ENCODE measurements around the gene SEC22A.

SEC22A gene

DNA sequence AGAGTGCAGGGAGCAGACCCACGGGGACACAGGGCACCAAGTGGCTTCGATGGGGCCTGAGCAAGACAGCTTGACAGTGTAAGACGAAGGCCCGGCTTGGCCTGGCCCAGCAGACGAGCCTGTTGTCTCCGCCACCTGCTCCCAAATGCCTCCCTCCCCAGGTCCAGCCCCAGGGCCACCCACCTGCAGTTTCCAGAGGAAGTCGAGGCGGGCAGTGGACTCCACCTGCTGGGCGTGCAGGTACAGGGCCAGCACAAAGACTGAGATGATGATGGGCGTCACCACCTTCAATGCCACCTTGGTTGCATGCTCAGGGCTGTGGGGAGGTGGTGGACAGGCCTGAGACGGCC is 94.1 kb downstream of the SEC22A start:
- no peak overlapping the region for H2BK5ac ChIP-seq (ENCODE audit: low read length)
- H3K9me3 ChIP-seq (replicated peaks in 1 of 2; ENCODE audit: control insufficient read depth in 2 of 2, insufficient read depth in 1 of 2, low read depth in 1 of 2, low read length in 2 of 2), result no peaks in the 10 kb centered on the region
- H2AFZ ChIP-seq (ENCODE audit: low read length), result no peak overlapping the region
- no peak overlapping the region for H4K8ac ChIP-seq (ENCODE audit: low read depth, low read length)
- H3K23ac ChIP-seq (ENCODE audit: low read depth, low read length, poor library complexity), result peak overlapping the region; percentile 76
- peak overlapping the region; percentile 51 for H2AK5ac ChIP-seq (ENCODE audit: low read depth, low read length)
- H3K4me1 ChIP-seq (ENCODE audit: control insufficient read depth in 2 of 2, insufficient read depth in 1 of 2, low read depth in 1 of 2, low read length in 2 of 2), result no peaks in the 10 kb centered on the region
- no peak overlapping the region for H3K4me2 ChIP-seq (ENCODE audit: insufficient read depth, low read length, poor library complexity, severe bottlenecking)
- no peak overlapping the region for H3K4ac ChIP-seq (ENCODE audit: low read length)
- H3K18ac ChIP-seq (ENCODE audit: low read length), result no peak overlapping the region
- no peaks in the 10 kb centered on the region for H3K36me3 ChIP-seq (replicated peaks in 1 of 2; ENCODE audit: control insufficient read depth in 2 of 2, insufficient read depth in 2 of 2, low read length in 2 of 2)
- no peak overlapping the region for H2BK15ac ChIP-seq (ENCODE audit: low read length)
- no peak overlapping the region for H3K9ac ChIP-seq (ENCODE audit: low read depth, low read length, poor library complexity)
- H2BK12ac ChIP-seq (ENCODE audit: low read length), result no peak overlapping the region
- H3K27me3 ChIP-seq (ENCODE audit: control insufficient read depth in 3 of 3, insufficient read depth in 3 of 3, low read depth in 1 of 3, low read length in 3 of 3), result peaks cover 0 to 25% (median 0%) of the 10 kb centered on the region in 3 experiments
- no peak overlapping the region for H2BK120ac ChIP-seq (ENCODE audit: low read depth, low read length)
- no CpG with 5 or more reads among the region's 11 CpGs for WGBS, 2 donors (ENCODE audit: extremely low coverage in 2 of 2, insufficient read length in 2 of 2, insufficient replicate concordance in 1 of 2)
- no peak overlapping the region for H3K14ac ChIP-seq (ENCODE audit: low read length)
- no peak for DNase-seq (ENCODE audit: low spot score)
- peaks cover 2% of the 10 kb centered on the region for H3K79me1 ChIP-seq (ENCODE audit: low read depth, low read length)
- H3K27ac ChIP-seq (replicated peaks; ENCODE audit: low read length), result no peak overlapping the region
- no peak overlapping the region for H3K4me3 ChIP-seq (ENCODE audit: low read length in 2 of 2)
- H4K91ac ChIP-seq (ENCODE audit: low read depth, low read length, poor library complexity), result no peak overlapping the region

DNA sequence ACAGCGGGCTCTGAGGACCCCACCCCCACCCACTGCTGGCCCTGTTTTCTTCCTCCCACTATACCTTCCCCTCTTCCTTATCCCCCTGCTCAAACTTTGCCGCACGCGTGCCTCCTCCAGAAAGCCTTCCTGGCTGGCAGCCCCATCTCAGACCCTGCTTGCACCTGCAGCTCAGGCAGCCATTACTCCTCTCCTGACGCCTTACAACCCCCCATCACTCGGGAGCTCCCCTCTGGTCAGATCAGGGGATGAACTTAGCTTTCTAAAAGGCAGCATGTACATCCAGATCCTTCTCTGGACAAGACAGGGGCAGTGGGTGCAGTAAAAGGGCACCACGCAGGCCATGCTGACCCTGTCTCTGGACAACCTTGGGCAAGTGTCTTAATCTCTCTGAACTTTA is 94.5 kb downstream of the SEC22A start:
- Histone ChIP-seq H3K4me2 (ENCODE audit: insufficient read depth, low read length, poor library complexity, severe bottlenecking) (no peak overlapping the region), H3K4me1 (ENCODE audit: control insufficient read depth in 2 of 2, insufficient read depth in 1 of 2, low read depth in 1 of 2, low read length in 2 of 2) (no peaks in the 10 kb centered on the region), H4K8ac (ENCODE audit: low read depth, low read length) (no peak overlapping the region), H2AFZ (ENCODE audit: low read length) (no peak overlapping the region), H3K79me1 (ENCODE audit: low read depth, low read length) (peaks cover 2% of the 10 kb centered on the region), H3K27me3 (ENCODE audit: control insufficient read depth in 3 of 3, insufficient read depth in 3 of 3, low read depth in 1 of 3, low read length in 3 of 3) (peaks cover 0 to 25% (median 0%) of the 10 kb centered on the region in 3 experiments), H2BK120ac (ENCODE audit: low read depth, low read length) (no peak overlapping the region), H3K9ac (ENCODE audit: low read depth, low read length, poor library complexity) (no peak overlapping the region), H3K4ac (ENCODE audit: low read length) (no peak overlapping the region), H3K27ac (replicated peaks; ENCODE audit: low read length) (no peak overlapping the region), H2AK5ac (ENCODE audit: low read depth, low read length) (peak overlapping the region; percentile 51), H3K9me3 (replicated peaks in 1 of 2; ENCODE audit: control insufficient read depth in 2 of 2, insufficient read depth in 1 of 2, low read depth in 1 of 2, low read length in 2 of 2) (no peaks in the 10 kb centered on the region), H3K14ac (ENCODE audit: low read length) (no peak overlapping the region), H2BK15ac (ENCODE audit: low read length) (no peak overlapping the region), H2BK12ac (ENCODE audit: low read length) (no peak overlapping the region), H3K23ac (ENCODE audit: low read depth, low read length, poor library complexity) (peak overlapping the region; percentile 76), H3K4me3 (ENCODE audit: low read length in 2 of 2) (no peak overlapping the region), H3K36me3 (replicated peaks in 1 of 2; ENCODE audit: control insufficient read depth in 2 of 2, insufficient read depth in 2 of 2, low read length in 2 of 2) (no peaks in the 10 kb centered on the region), H3K18ac (ENCODE audit: low read length) (no peak overlapping the region), H2BK5ac (ENCODE audit: low read length) (no peak overlapping the region), H4K91ac (ENCODE audit: low read depth, low read length, poor library complexity) (no peak overlapping the region)
- no CpG with 5 or more reads among the region's 7 CpGs for WGBS, 2 donors (ENCODE audit: extremely low coverage in 2 of 2, insufficient read length in 2 of 2, insufficient replicate concordance in 1 of 2)
- DNase-seq (ENCODE audit: low spot score), result no peak

DNA sequence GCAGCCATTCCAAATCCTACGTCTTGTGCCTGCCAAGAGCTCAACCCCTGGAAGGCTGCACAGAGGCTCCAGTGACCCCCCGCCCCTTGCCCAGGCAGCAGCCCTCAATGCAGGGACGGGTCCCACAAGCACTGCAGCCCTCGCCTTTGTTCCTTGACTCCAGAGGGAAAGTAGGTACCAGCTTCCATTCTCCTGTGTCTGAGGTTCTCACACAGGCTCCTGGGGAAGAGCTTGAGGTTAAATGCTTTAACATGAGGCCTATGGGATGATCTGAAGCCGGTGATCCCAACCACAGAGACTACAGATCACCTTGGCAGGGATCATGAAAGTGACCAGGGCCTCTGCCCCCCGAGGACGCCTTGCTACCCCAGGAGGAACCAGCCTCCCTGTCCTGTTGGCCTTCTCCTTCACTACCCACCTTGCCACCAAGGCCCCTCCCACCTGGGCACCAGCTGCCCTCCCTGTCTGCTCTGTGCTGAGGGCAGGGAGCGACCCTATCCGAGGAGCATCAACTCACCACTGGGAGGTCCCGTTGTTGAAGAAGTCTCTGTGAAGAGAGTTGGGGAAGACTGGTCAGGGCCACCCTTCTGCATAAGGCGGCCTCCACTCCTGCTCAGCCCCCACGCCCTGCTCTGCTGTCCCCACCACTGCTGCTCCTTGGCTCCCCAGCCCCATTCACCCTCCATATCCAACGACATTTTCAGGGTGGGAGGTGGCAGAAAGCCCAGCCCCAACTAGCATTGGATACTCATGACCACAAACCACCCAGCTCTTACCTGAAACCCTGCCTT is 95.3 kb downstream of the SEC22A start:
- no peak overlapping the region for H3K4ac ChIP-seq (ENCODE audit: low read length)
- no peak overlapping the region for H4K91ac ChIP-seq (ENCODE audit: low read depth, low read length, poor library complexity)
- peak overlapping the region; percentile 77 for H2AK5ac ChIP-seq (ENCODE audit: low read depth, low read length)
- no peak overlapping the region for H2BK120ac ChIP-seq (ENCODE audit: low read depth, low read length)
- peak overlapping the region in 1 of 2 donors; percentile 3 for H3K4me3 ChIP-seq (ENCODE audit: low read length in 2 of 2)
- no peak overlapping the region for H2BK12ac ChIP-seq (ENCODE audit: low read length)
- H3K27me3 ChIP-seq (ENCODE audit: control insufficient read depth in 3 of 3, insufficient read depth in 3 of 3, low read depth in 1 of 3, low read length in 3 of 3), result peaks cover 0 to 25% (median 0%) of the 10 kb centered on the region in 3 experiments
- no peak overlapping the region for H2AFZ ChIP-seq (ENCODE audit: low read length)
- WGBS, 2 donors (ENCODE audit: extremely low coverage in 2 of 2, insufficient read length in 2 of 2, insufficient replicate concordance in 1 of 2), result no CpG with 5 or more reads among the region's 13 CpGs
- peak overlapping the region; percentile 75 for H3K14ac ChIP-seq (ENCODE audit: low read length)
- no peak overlapping the region for H3K4me2 ChIP-seq (ENCODE audit: insufficient read depth, low read length, poor library complexity, severe bottlenecking)
- no peak overlapping the region for H4K8ac ChIP-seq (ENCODE audit: low read depth, low read length)
- no peak for DNase-seq (ENCODE audit: low spot score)
- no peaks in the 10 kb centered on the region for H3K36me3 ChIP-seq (replicated peaks in 1 of 2; ENCODE audit: control insufficient read depth in 2 of 2, insufficient read depth in 2 of 2, low read length in 2 of 2)
- no peak overlapping the region for H3K27ac ChIP-seq (replicated peaks; ENCODE audit: low read length)
- peaks cover 2% of the 10 kb centered on the region for H3K79me1 ChIP-seq (ENCODE audit: low read depth, low read length)
- H3K9me3 ChIP-seq (replicated peaks in 1 of 2; ENCODE audit: control insufficient read depth in 2 of 2, insufficient read depth in 1 of 2, low read depth in 1 of 2, low read length in 2 of 2), result no peaks in the 10 kb centered on the region
- H3K18ac ChIP-seq (ENCODE audit: low read length), result peak overlapping the region; percentile 24
- no peaks in the 10 kb centered on the region for H3K4me1 ChIP-seq (ENCODE audit: control insufficient read depth in 2 of 2, insufficient read depth in 1 of 2, low read depth in 1 of 2, low read length in 2 of 2)
- H3K9ac ChIP-seq (ENCODE audit: low read depth, low read length, poor library complexity), result no peak overlapping the region
- H3K23ac ChIP-seq (ENCODE audit: low read depth, low read length, poor library complexity), result no peak overlapping the region
- no peak overlapping the region for H2BK5ac ChIP-seq (ENCODE audit: low read length)
- no peak overlapping the region for H2BK15ac ChIP-seq (ENCODE audit: low read length)

DNA sequence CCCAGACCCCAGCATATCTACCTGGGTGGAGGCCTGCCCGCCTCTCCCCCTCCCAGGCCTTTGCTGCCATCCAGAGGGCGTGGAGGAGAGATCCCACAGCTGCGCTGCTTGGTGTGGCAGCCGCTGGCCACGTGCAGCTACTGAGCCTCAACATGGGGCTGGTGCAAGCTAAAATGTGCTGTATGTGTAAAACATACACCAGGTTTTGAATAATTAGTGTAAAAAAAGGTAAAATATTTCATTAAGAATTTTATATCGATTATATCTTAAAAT is 95.8 kb downstream of the SEC22A start:
- WGBS, 2 donors (ENCODE audit: extremely low coverage in 2 of 2, insufficient read length in 2 of 2, insufficient replicate concordance in 1 of 2), result no CpG with 5 or more reads among the region's 6 CpGs
- DNase-seq (ENCODE audit: low spot score), result no peak
- Histone ChIP-seq H2BK120ac (ENCODE audit: low read depth, low read length) (no peak overlapping the region), H3K14ac (ENCODE audit: low read length) (peak overlapping the region; percentile 75), H2AK5ac (ENCODE audit: low read depth, low read length) (no peak overlapping the region), H4K8ac (ENCODE audit: low read depth, low read length) (no peak overlapping the region), H3K27ac (replicated peaks; ENCODE audit: low read length) (no peak overlapping the region), H2BK15ac (ENCODE audit: low read length) (no peak overlapping the region), H3K9ac (ENCODE audit: low read depth, low read length, poor library complexity) (no peak overlapping the region), H3K4me1 (ENCODE audit: control insufficient read depth in 2 of 2, insufficient read depth in 1 of 2, low read depth in 1 of 2, low read length in 2 of 2) (no peaks in the 10 kb centered on the region), H2BK5ac (ENCODE audit: low read length) (no peak overlapping the region), H2AFZ (ENCODE audit: low read length) (no peak overlapping the region), H3K18ac (ENCODE audit: low read length) (no peak overlapping the region), H3K4me2 (ENCODE audit: insufficient read depth, low read length, poor library complexity, severe bottlenecking) (no peak overlapping the region), H3K4me3 (ENCODE audit: low read length in 2 of 2) (no peak overlapping the region), H2BK12ac (ENCODE audit: low read length) (no peak overlapping the region), H3K9me3 (replicated peaks in 1 of 2; ENCODE audit: control insufficient read depth in 2 of 2, insufficient read depth in 1 of 2, low read depth in 1 of 2, low read length in 2 of 2) (no peaks in the 10 kb centered on the region), H3K23ac (ENCODE audit: low read depth, low read length, poor library complexity) (no peak overlapping the region), H3K36me3 (replicated peaks in 1 of 2; ENCODE audit: control insufficient read depth in 2 of 2, insufficient read depth in 2 of 2, low read length in 2 of 2) (no peaks in the 10 kb centered on the region), H3K79me1 (ENCODE audit: low read depth, low read length) (peaks cover 2% of the 10 kb centered on the region), H4K91ac (ENCODE audit: low read depth, low read length, poor library complexity) (no peak overlapping the region), H3K4ac (ENCODE audit: low read length) (no peak overlapping the region), H3K27me3 (ENCODE audit: control insufficient read depth in 3 of 3, insufficient read depth in 3 of 3, low read depth in 1 of 3, low read length in 3 of 3) (peaks cover 0 to 22% (median 0%) of the 10 kb centered on the region in 3 experiments)
